Neural cell (in vitro differentiated cells): ENCODE data around the gene SLC29A4. TPM values are rescaled to one million over a fixed set of nuclear protein-coding genes. Genes with fewer than 3 reads are reported as not detected.
"Not testable (repeated sequence)": the region's sequence is repeated elsewhere in the genome, so short reads cannot be mapped to it uniquely, and the experiment has no call there.

Source experiments
- H2AFZ ChIP-seq: fragments of 200-600, 300-800 bp; sonication (generic), shearing (Covaris generic); 2 replicates; pipeline ENCODE4 v1.6.0; 2014; ENCODE audit warnings: low read depth, mild to moderate bottlenecking, antibody characterized with exemption, low read length, moderate library complexity
- H3F3A ChIP-seq: fragments of 200-600 bp; shearing (Covaris generic); 2 replicates; pipeline ENCODE4 v1.6.1; 2016; ENCODE audit warnings: mild to moderate bottlenecking, moderate library complexity, mixed read lengths, antibody characterized with exemption, low read length; ENCODE audit not compliant: insufficient read depth, poor library complexity, severe bottlenecking
- H3K27ac ChIP-seq: fragments of 200-600, 300-800 bp; sonication (generic), shearing (Covaris generic); 2 replicates; pipeline ENCODE4 v1.5.1; 2014; ENCODE audit warnings: mild to moderate bottlenecking, low read length, moderate library complexity
- H3K27me3 ChIP-seq: fragments of 300-800, 200-600 bp; sonication (generic), shearing (Covaris generic); 2 replicates; pipeline ENCODE4 v1.6.0; 2014; ENCODE audit warnings: mild to moderate bottlenecking, low read depth, low read length, moderate library complexity; ENCODE audit not compliant: insufficient read depth
- H3K36me3 ChIP-seq: fragments of 300-800, 200-600 bp; sonication (generic), shearing (Covaris generic); 2 replicates; pipeline ENCODE4 v1.5.1; 2014; ENCODE audit warnings: mild to moderate bottlenecking, antibody characterized with exemption, low read length, moderate library complexity; ENCODE audit not compliant: insufficient read depth
- H3K4me2 ChIP-seq: fragments of 300-800, 200-600 bp; sonication (generic), shearing (Covaris generic); 2 replicates; pipeline ENCODE4 v1.6.0; 2014; ENCODE audit warnings: mild to moderate bottlenecking, low read length
- H3K4me3 ChIP-seq: fragments of 300-800, 200-600 bp; sonication (generic), shearing (Covaris generic); 2 replicates; pipeline ENCODE4 v1.5.1; 2014; ENCODE audit warnings: mild to moderate bottlenecking, low read length, moderate library complexity
- H3K79me2 ChIP-seq: fragments of 200-600 bp; shearing (Covaris generic); replicated peaks from 2 replicates; pipeline ENCODE4 v1.6.0; 2014; ENCODE audit warnings: mild to moderate bottlenecking, low read length, moderate library complexity; ENCODE audit not compliant: insufficient read depth
- H3K9ac ChIP-seq: fragments of 300-800, 200-600 bp; sonication (generic), shearing (Covaris generic); 2 replicates; pipeline ENCODE4 v1.6.1; 2016; ENCODE audit warnings: mild to moderate bottlenecking, low read length, mixed read lengths
- H3K9me2 ChIP-seq: fragments of 200-600 bp; shearing (Covaris generic); 2 replicates; pipeline ENCODE4 v1.6.1; 2016; ENCODE audit warnings: mild to moderate bottlenecking, low read length, mixed read lengths; ENCODE audit not compliant: insufficient read depth
- H3K9me3 ChIP-seq: fragments of 200-600, 300-800 bp; sonication (generic), shearing (Covaris generic); 2 replicates; pipeline ENCODE4 v1.6.1; 2016; ENCODE audit warnings: mild to moderate bottlenecking, mixed run types, low read length, moderate library complexity, mixed read lengths
- H4K20me1 ChIP-seq: fragments of 200-600 bp; shearing (Covaris generic); 2 replicates; pipeline ENCODE4 v1.6.1; 2016; ENCODE audit warnings: mild to moderate bottlenecking, mixed run types; ENCODE audit not compliant: insufficient read depth
- CTCF ChIP-seq: fragments of 450-650 bp; IDR thresholded peaks from 2 replicates; pipeline ENCODE4 v1.5.1; 2014; ENCODE audit warnings: antibody characterized with exemption, mild to moderate bottlenecking, moderate library complexity; ENCODE audit not compliant: poor library complexity, severe bottlenecking
- EP300 ChIP-seq: fragments of 450-650 bp; conservative IDR thresholded peaks from 2 replicates; pipeline ENCODE4 v1.6.1; 2014; ENCODE audit warnings: antibody characterized with exemption, mild to moderate bottlenecking, moderate library complexity; ENCODE audit not compliant: poor library complexity, severe bottlenecking
- POLR2AphosphoS5 ChIP-seq: IDR thresholded peaks from 2 replicates; pipeline ENCODE4 v1.6.1; 2012
- RAD21 ChIP-seq: fragments of 450-650 bp; conservative IDR thresholded peaks from 2 replicates; pipeline ENCODE4 v1.6.1; 2014; ENCODE audit warnings: antibody characterized with exemption, mild to moderate bottlenecking, moderate library complexity
- REST ChIP-seq: IDR thresholded peaks from 2 replicates; pipeline ENCODE4 v1.6.1; 2012; ENCODE audit warnings: borderline replicate concordance
- TAF1 ChIP-seq: IDR thresholded peaks from 2 replicates; pipeline ENCODE4 v1.6.1; 2012; ENCODE audit warnings: low read depth
- polyA plus RNA-seq: library from polyadenylated mRNA; depleted of rRNA; stranded (reverse); fragments of >200 nt; gene quantifications from 2 replicates; pipeline ENCODE4 v1.2.3, GENCODE V29; 2014

The SLC29A4 gene
- polyA plus RNA-seq, 1 donor from 2014 or later: 32.4 TPM

- not testable (repeated sequence) for H3K9me3 ChIP-seq, H3K9me2 ChIP-seq, H2AFZ ChIP-seq, H3K27me3 ChIP-seq, H3K36me3 ChIP-seq, H4K20me1 ChIP-seq, H3F3A ChIP-seq, H3K4me3 ChIP-seq, H3K4me2 ChIP-seq, H3K79me2 ChIP-seq
- Histone ChIP-seq H3K27ac (peak overlapping the region; percentile 60), H3K9ac (peak overlapping the region; percentile 29)
- TF ChIP-seq REST: peak; percentile 34
Measured at GRCh38 chr7:5263066-5263465, 19.7 kb upstream of the SLC29A4 start.

GRCh38 chr7:5265320-5266190, 17.2 kb upstream of the SLC29A4 start:
- Histone ChIP-seq H3K4me2 (no peak overlapping the region), H2AFZ (peak overlapping the region; percentile 37), H3K9ac (peak overlapping the region; percentile 58), H3K27me3 (no peaks in the 10 kb centered on the region), H3K36me3 (no peaks in the 10 kb centered on the region), H3K9me3 (no peaks in the 10 kb centered on the region), H3K27ac (peak overlapping the region; percentile 81), H3K9me2 (no peaks in the 10 kb centered on the region), H3K4me3 (no peak overlapping the region), H3K79me2 (no peaks in the 10 kb centered on the region), H4K20me1 (no peaks in the 10 kb centered on the region), H3F3A (no peaks in the 10 kb centered on the region)
- no peak for TF ChIP-seq RAD21
- TF ChIP-seq EP300: no peak
- peak; percentile 45 for TF ChIP-seq POLR2AphosphoS5
- TF ChIP-seq TAF1: no peak

DNA sequence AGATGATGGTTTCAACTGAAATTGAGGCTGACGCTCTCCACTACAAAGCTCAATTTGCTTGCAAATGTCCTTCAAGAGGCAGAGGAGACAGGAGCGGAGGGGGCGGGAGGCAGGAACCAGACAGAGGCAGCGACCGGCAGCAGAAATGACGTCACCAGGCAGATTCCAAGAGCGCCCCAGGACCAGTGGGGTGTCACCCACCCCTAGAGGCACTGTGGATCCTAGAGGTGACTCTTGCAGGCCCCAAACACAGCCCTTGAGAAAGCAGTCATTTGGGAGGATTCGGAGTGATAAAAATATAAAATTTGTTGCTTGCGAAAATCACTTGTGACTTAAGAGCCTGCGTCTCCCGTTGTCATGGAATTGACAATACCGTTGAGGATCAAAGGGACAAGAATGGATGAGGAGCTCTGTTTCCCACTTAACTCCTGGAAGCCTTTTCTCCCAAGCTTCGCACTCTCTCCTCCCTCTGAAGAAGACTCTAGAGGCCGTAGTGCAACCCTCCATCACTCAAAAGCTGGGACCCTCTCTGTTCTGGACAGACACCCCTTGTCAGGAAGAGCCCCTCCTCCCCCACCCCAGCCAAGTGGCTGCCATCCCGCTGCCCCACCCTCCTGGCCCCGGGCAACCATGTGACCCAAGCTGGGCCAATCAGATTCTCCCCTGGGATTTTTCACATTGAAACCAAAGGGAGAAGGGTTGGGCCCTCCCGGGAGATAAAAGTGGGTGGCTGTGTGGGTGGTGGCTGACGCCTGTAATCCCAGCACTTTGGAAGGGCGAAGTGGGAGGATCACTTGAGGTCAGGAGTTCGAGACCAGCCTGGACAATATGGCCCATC, 16.3 kb upstream of the SLC29A4 start:
- peak overlapping the region; percentile 81 for H3K27ac ChIP-seq
- no peaks in the 10 kb centered on the region for H4K20me1 ChIP-seq
- TF ChIP-seq CTCF: peak; percentile 39
- no peak for TF ChIP-seq POLR2AphosphoS5
- peak; percentile 65 for TF ChIP-seq EP300
- peak overlapping the region; percentile 37 for H2AFZ ChIP-seq
- H3K4me2 ChIP-seq: no peak overlapping the region
- H3K79me2 ChIP-seq: no peaks in the 10 kb centered on the region
- no peaks in the 10 kb centered on the region for H3K9me3 ChIP-seq
- no peaks in the 10 kb centered on the region for H3K9me2 ChIP-seq
- no peak overlapping the region for H3K4me3 ChIP-seq
- no peaks in the 10 kb centered on the region for H3K27me3 ChIP-seq
- no peaks in the 10 kb centered on the region for H3K36me3 ChIP-seq
- no peaks in the 10 kb centered on the region for H3F3A ChIP-seq
- peak overlapping the region; percentile 58 for H3K9ac ChIP-seq

- H4K20me1 ChIP-seq, H3K9me2 ChIP-seq, H3K36me3 ChIP-seq, H3K79me2 ChIP-seq, H3F3A ChIP-seq, H3K4me3 ChIP-seq, H3K4me2 ChIP-seq, H3K27ac ChIP-seq, H3K9ac ChIP-seq, H3K9me3 ChIP-seq, H2AFZ ChIP-seq, H3K27me3 ChIP-seq: not testable (repeated sequence)
Measured at GRCh38 chr7:5267829-5268228, 14.9 kb upstream of the SLC29A4 start.

DNA sequence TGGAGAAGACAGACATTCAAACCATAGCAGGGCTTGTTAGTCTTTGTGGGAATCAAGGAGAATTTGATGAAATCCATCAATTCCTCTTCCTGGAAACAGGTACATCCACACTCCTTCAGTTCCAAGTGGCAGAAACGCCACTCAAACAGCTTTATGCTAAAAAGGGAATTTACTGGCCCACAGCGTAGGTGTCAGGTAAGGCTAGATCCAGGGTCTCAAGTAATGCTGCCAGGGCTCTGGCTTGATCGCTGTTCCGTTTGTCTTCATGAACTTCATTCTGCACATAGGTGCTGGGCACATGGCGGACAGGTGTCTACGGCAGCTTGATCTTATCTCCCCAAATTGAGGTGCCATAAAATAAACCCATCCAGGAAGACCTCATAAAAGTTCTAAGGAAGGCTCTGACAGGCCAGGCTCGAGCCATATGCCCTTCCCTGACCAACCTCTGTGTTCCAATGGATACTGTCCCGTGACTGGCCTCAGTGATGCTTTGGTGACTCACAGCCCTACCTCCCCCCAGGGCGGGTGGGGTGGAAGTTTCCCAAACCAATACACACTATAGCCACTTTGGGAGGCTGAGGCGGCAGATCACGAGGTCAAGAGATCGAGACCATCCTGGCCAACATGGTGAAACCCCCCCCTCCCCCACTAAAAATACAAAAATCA, 12.6 kb upstream of the SLC29A4 start:
- H3K79me2 ChIP-seq: not testable (repeated sequence)

More for the DNA sequence above, 12.6 kb upstream of the SLC29A4 start:
- not testable (repeated sequence) for H4K20me1 ChIP-seq, H3K9me2 ChIP-seq, H3K9me3 ChIP-seq, H2AFZ ChIP-seq, H3F3A ChIP-seq, H3K4me3 ChIP-seq, H3K9ac ChIP-seq, H3K4me2 ChIP-seq, H3K36me3 ChIP-seq, H3K27me3 ChIP-seq, H3K27ac ChIP-seq
